ENCODE data around the gene NR1I3.

NR1I3 gene

GRCh38 chr1:161282991-161283390 lies 45.0 kb upstream of the NR1I3 start:
- H3K4me2 ChIP-seq (ENCODE audit: insufficient read depth, low read length, poor library complexity, severe bottlenecking) = no peak overlapping the region
- H2AFZ ChIP-seq (ENCODE audit: low read length) = no peak overlapping the region
- H3K14ac ChIP-seq (ENCODE audit: low read length) = no peak overlapping the region
- no peak for DNase-seq (ENCODE audit: low spot score)
- H2BK5ac ChIP-seq (ENCODE audit: low read length) = no peak overlapping the region
- H3K9me3 ChIP-seq (replicated peaks in 1 of 2; ENCODE audit: control insufficient read depth in 2 of 2, insufficient read depth in 1 of 2, low read depth in 1 of 2, low read length in 2 of 2) = no peaks in the 10 kb centered on the region
- H3K27ac ChIP-seq (replicated peaks; ENCODE audit: low read length) = no peak overlapping the region
- H3K4me1 ChIP-seq (ENCODE audit: control insufficient read depth in 2 of 2, insufficient read depth in 1 of 2, low read depth in 1 of 2, low read length in 2 of 2) = peaks cover 2 to 7% of the 10 kb centered on the region in 2 donors
- no peaks in the 10 kb centered on the region for H3K79me1 ChIP-seq (ENCODE audit: low read depth, low read length)
- no peak overlapping the region for H2BK12ac ChIP-seq (ENCODE audit: low read length)
- no peak overlapping the region for H2AK5ac ChIP-seq (ENCODE audit: low read depth, low read length)
- no peak overlapping the region for H3K9ac ChIP-seq (ENCODE audit: low read depth, low read length, poor library complexity)
- no peak overlapping the region for H4K8ac ChIP-seq (ENCODE audit: low read depth, low read length)
- no peak overlapping the region for H4K91ac ChIP-seq (ENCODE audit: low read depth, low read length, poor library complexity)
- no peak overlapping the region for H3K23ac ChIP-seq (ENCODE audit: low read depth, low read length, poor library complexity)
- no CpG with 5 or more reads among the region's 1 CpG for WGBS, 2 donors (ENCODE audit: extremely low coverage in 2 of 2, insufficient read length in 2 of 2, insufficient replicate concordance in 1 of 2)
- no peak overlapping the region for H3K18ac ChIP-seq (ENCODE audit: low read length)
- H3K4me3 ChIP-seq (ENCODE audit: low read length in 2 of 2) = no peak overlapping the region
- no peak overlapping the region for H2BK15ac ChIP-seq (ENCODE audit: low read length)
- no peaks in the 10 kb centered on the region for H3K36me3 ChIP-seq (replicated peaks in 1 of 2; ENCODE audit: control insufficient read depth in 2 of 2, insufficient read depth in 2 of 2, low read length in 2 of 2)
- H2BK120ac ChIP-seq (ENCODE audit: low read depth, low read length) = no peak overlapping the region
- H3K4ac ChIP-seq (ENCODE audit: low read length) = no peak overlapping the region
- H3K27me3 ChIP-seq (ENCODE audit: control insufficient read depth in 3 of 3, insufficient read depth in 3 of 3, low read depth in 1 of 3, low read length in 3 of 3) = peaks cover 0 to 29% (median 0%) of the 10 kb centered on the region in 3 experiments

DNA sequence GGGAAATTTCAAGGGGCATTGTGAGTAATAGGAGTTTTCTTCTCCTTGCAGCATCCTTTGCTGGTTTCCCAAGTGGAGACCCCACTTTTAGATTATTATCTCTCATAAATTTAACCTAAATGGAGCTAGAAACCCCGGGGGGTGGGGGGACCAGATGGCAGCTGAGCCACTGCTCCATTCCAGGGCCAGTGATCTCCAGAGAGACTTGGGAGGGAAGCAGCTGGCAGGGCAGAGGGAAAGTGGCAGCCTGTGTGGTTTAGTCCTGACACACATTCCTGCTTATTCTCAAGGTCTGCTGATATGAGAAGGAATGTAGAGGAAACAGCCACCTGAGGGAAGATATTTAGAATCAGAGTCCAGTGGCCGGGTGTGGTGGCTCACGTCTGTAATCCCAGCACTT lies 36.9 kb upstream of the NR1I3 start:
- Histone ChIP-seq H3K27ac (replicated peaks; ENCODE audit: low read length) (no peak overlapping the region), H2BK12ac (ENCODE audit: low read length) (no peak overlapping the region), H4K91ac (ENCODE audit: low read depth, low read length, poor library complexity) (no peak overlapping the region), H3K4me1 (ENCODE audit: control insufficient read depth in 2 of 2, insufficient read depth in 1 of 2, low read depth in 1 of 2, low read length in 2 of 2) (no peaks in the 10 kb centered on the region), H3K9me3 (replicated peaks in 1 of 2; ENCODE audit: control insufficient read depth in 2 of 2, insufficient read depth in 1 of 2, low read depth in 1 of 2, low read length in 2 of 2) (no peaks in the 10 kb centered on the region), H2BK5ac (ENCODE audit: low read length) (no peak overlapping the region), H2BK15ac (ENCODE audit: low read length) (no peak overlapping the region), H3K36me3 (replicated peaks in 1 of 2; ENCODE audit: control insufficient read depth in 2 of 2, insufficient read depth in 2 of 2, low read length in 2 of 2) (no peaks in the 10 kb centered on the region), H3K27me3 (ENCODE audit: control insufficient read depth in 3 of 3, insufficient read depth in 3 of 3, low read depth in 1 of 3, low read length in 3 of 3) (peaks cover 0 to 47% (median 0%) of the 10 kb centered on the region in 3 experiments), H4K8ac (ENCODE audit: low read depth, low read length) (no peak overlapping the region), H3K79me1 (ENCODE audit: low read depth, low read length) (no peaks in the 10 kb centered on the region), H3K18ac (ENCODE audit: low read length) (no peak overlapping the region), H3K4me2 (ENCODE audit: insufficient read depth, low read length, poor library complexity, severe bottlenecking) (no peak overlapping the region), H3K4ac (ENCODE audit: low read length) (no peak overlapping the region), H2BK120ac (ENCODE audit: low read depth, low read length) (no peak overlapping the region), H3K9ac (ENCODE audit: low read depth, low read length, poor library complexity) (no peak overlapping the region), H2AK5ac (ENCODE audit: low read depth, low read length) (no peak overlapping the region), H3K14ac (ENCODE audit: low read length) (no peak overlapping the region), H3K4me3 (ENCODE audit: low read length in 2 of 2) (no peak overlapping the region), H3K23ac (ENCODE audit: low read depth, low read length, poor library complexity) (no peak overlapping the region), H2AFZ (ENCODE audit: low read length) (no peak overlapping the region)
- WGBS, 2 donors (ENCODE audit: extremely low coverage in 2 of 2, insufficient read length in 2 of 2, insufficient replicate concordance in 1 of 2) = no CpG with 5 or more reads among the region's 3 CpGs
- no peak for DNase-seq (ENCODE audit: low spot score)

DNA sequence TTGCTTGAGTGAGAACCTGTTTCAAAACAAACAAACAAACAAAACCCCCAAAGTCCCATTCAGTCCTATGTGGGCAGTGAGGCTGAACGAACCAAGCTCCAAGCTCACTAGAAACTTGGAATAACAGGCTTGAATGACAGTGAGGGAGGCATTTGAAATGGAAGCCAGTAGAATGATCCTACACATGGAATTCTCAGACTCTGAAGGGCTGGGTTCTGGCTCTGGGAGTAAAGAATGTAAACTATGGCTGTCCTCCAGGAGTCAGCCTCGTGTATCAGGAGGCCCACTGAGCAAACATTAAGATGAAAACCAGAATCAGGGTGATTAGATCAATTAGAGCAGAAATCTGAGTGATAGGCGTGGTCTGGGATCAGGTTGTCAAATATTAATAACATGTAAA lies 35.4 kb upstream of the NR1I3 start:
- Histone ChIP-seq H3K18ac (ENCODE audit: low read length) (no peak overlapping the region), H2BK120ac (ENCODE audit: low read depth, low read length) (no peak overlapping the region), H3K14ac (ENCODE audit: low read length) (no peak overlapping the region), H3K36me3 (replicated peaks in 1 of 2; ENCODE audit: control insufficient read depth in 2 of 2, insufficient read depth in 2 of 2, low read length in 2 of 2) (no peaks in the 10 kb centered on the region), H3K4me2 (ENCODE audit: insufficient read depth, low read length, poor library complexity, severe bottlenecking) (no peak overlapping the region), H3K4me3 (ENCODE audit: low read length in 2 of 2) (no peak overlapping the region), H2BK15ac (ENCODE audit: low read length) (no peak overlapping the region), H3K4me1 (ENCODE audit: control insufficient read depth in 2 of 2, insufficient read depth in 1 of 2, low read depth in 1 of 2, low read length in 2 of 2) (no peaks in the 10 kb centered on the region), H3K4ac (ENCODE audit: low read length) (no peak overlapping the region), H2BK12ac (ENCODE audit: low read length) (no peak overlapping the region), H3K9me3 (replicated peaks in 1 of 2; ENCODE audit: control insufficient read depth in 2 of 2, insufficient read depth in 1 of 2, low read depth in 1 of 2, low read length in 2 of 2) (no peaks in the 10 kb centered on the region), H4K91ac (ENCODE audit: low read depth, low read length, poor library complexity) (no peak overlapping the region), H3K23ac (ENCODE audit: low read depth, low read length, poor library complexity) (no peak overlapping the region), H4K8ac (ENCODE audit: low read depth, low read length) (no peak overlapping the region), H2BK5ac (ENCODE audit: low read length) (no peak overlapping the region), H3K27me3 (ENCODE audit: control insufficient read depth in 3 of 3, insufficient read depth in 3 of 3, low read depth in 1 of 3, low read length in 3 of 3) (peaks cover 0 to 39% (median 0%) of the 10 kb centered on the region in 3 experiments), H3K9ac (ENCODE audit: low read depth, low read length, poor library complexity) (no peak overlapping the region), H2AK5ac (ENCODE audit: low read depth, low read length) (no peak overlapping the region), H2AFZ (ENCODE audit: low read length) (no peak overlapping the region), H3K79me1 (ENCODE audit: low read depth, low read length) (no peaks in the 10 kb centered on the region), H3K27ac (replicated peaks; ENCODE audit: low read length) (no peak overlapping the region)
- whole genome bisulfite sequencing, 2 donors (ENCODE audit: extremely low coverage in 2 of 2, insufficient read length in 2 of 2, insufficient replicate concordance in 1 of 2) = no CpG with 5 or more reads among the region's 3 CpGs
- DNase-seq (ENCODE audit: low spot score) = no peak

DNA sequence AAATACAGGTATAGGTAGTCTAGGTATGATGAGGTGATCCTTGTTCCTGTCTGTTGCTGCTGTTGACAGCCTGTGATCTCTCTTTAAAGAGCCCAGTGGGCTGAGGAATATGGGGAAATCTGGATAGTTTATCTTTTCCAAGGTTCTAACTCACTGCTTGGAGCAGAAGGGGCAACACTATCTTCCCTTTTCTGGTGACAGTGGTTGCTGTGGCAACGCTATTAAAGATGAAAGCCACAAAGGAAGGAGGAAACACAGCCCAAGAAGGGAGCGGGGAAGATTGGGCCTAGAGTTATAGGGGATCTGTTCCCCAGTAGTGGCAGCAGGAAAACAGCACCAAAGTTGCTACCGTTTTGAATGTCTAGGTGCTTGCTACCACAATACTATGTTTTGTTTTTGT lies 29.3 kb upstream of the NR1I3 start:
- Histone ChIP-seq H2BK5ac (ENCODE audit: low read length) (no peak overlapping the region), H2BK120ac (ENCODE audit: low read depth, low read length) (no peak overlapping the region), H3K79me1 (ENCODE audit: low read depth, low read length) (no peaks in the 10 kb centered on the region), H4K8ac (ENCODE audit: low read depth, low read length) (no peak overlapping the region), H3K4ac (ENCODE audit: low read length) (no peak overlapping the region), H4K91ac (ENCODE audit: low read depth, low read length, poor library complexity) (no peak overlapping the region), H3K27me3 (ENCODE audit: control insufficient read depth in 3 of 3, insufficient read depth in 3 of 3, low read depth in 1 of 3, low read length in 3 of 3) (peaks cover 0 to 7% (median 0%) of the 10 kb centered on the region in 3 experiments), H2AK5ac (ENCODE audit: low read depth, low read length) (no peak overlapping the region), H3K23ac (ENCODE audit: low read depth, low read length, poor library complexity) (no peak overlapping the region), H3K36me3 (replicated peaks in 1 of 2; ENCODE audit: control insufficient read depth in 2 of 2, insufficient read depth in 2 of 2, low read length in 2 of 2) (no peaks in the 10 kb centered on the region), H3K4me3 (ENCODE audit: low read length in 2 of 2) (no peak overlapping the region), H3K4me1 (ENCODE audit: control insufficient read depth in 2 of 2, insufficient read depth in 1 of 2, low read depth in 1 of 2, low read length in 2 of 2) (peaks cover 2 to 5% of the 10 kb centered on the region in 2 donors), H3K14ac (ENCODE audit: low read length) (no peak overlapping the region), H3K4me2 (ENCODE audit: insufficient read depth, low read length, poor library complexity, severe bottlenecking) (no peak overlapping the region), H3K27ac (replicated peaks; ENCODE audit: low read length) (no peak overlapping the region), H3K18ac (ENCODE audit: low read length) (no peak overlapping the region), H2BK12ac (ENCODE audit: low read length) (no peak overlapping the region), H2BK15ac (ENCODE audit: low read length) (no peak overlapping the region), H2AFZ (ENCODE audit: low read length) (no peak overlapping the region), H3K9ac (ENCODE audit: low read depth, low read length, poor library complexity) (no peak overlapping the region), H3K9me3 (replicated peaks in 1 of 2; ENCODE audit: control insufficient read depth in 2 of 2, insufficient read depth in 1 of 2, low read depth in 1 of 2, low read length in 2 of 2) (no peaks in the 10 kb centered on the region)
- WGBS, 2 donors (ENCODE audit: extremely low coverage in 2 of 2, insufficient read length in 2 of 2, insufficient replicate concordance in 1 of 2) = no CpG with 5 or more reads among the region's 3 CpGs
- no peak for DNase-seq (ENCODE audit: low spot score)
